Endothelial cell of umbilical vein (primary cell): ENCODE measurements around the gene WHRN. TPM values are rescaled to one million over a fixed set of nuclear protein-coding genes. Genes with fewer than 3 reads are reported as not detected.

Experiments
- BruUV-seq: library from RNA; stranded (reverse); fragments of 400-500 nt; replicated peaks from 2 replicates; lab custom pipeline; 2021; lab: Mats Ljungman, UMichigan
- CTCF ChIA-PET: fragments of 300-600, 350-600 bp; sonication (Branson Sonifier 250); formaldehyde crosslinking; loops from one replicate; lab custom pipeline; 2021; ENCODE audit warnings: antibody characterized with exemption, inconsistent platforms; lab: Charles Lee
- POLR2A ChIA-PET: fragments of 300-600, 350-600 bp; sonication (Branson Sonifier 250); formaldehyde crosslinking; loops from one replicate; lab custom pipeline; 2021; ENCODE audit warnings: antibody characterized with exemption, inconsistent platforms; lab: Charles Lee
- DNase-seq: peaks from one replicate; pipeline ENCODE4 v3.0.0-alpha.2; 2011; ENCODE audit warnings: low read depth, low spot score
- FAIRE-seq: peaks from 2 replicates; lab custom pipeline; 2011; peaks lifted over from hg19 to GRCh38; lab: Jason Lieb, UNC
- H2AFZ ChIP-seq: 2 replicates; pipeline ENCODE4 v1.6.0; 2012; ENCODE audit warnings: low read depth, low read length, control low read depth, inconsistent platforms
- H3K27ac ChIP-seq: 2 replicates; pipeline ENCODE4 v1.5.1; 2011; ENCODE audit warnings: low read depth, mild to moderate bottlenecking, control low read depth, low read length, moderate library complexity; ENCODE audit not compliant: insufficient read depth
- H3K27me3 ChIP-seq, 2 experiments: 2 replicates each; pipeline versions ENCODE4 v1.6.0 to v1.6.1; 2011; ENCODE audit warnings: low read length in 2 of 2, mixed read lengths in 1 of 2; ENCODE audit not compliant: control insufficient read depth in 2 of 2, insufficient read depth in 2 of 2
- H3K36me3 ChIP-seq, 2 experiments: 2 replicates in 1 of 2; 3 replicates in 1 of 2; pipeline ENCODE4 v1.5.1; 2011; ENCODE audit warnings: low read length in 2 of 2, mild to moderate bottlenecking in 1 of 2, moderate library complexity in 1 of 2; ENCODE audit not compliant: control insufficient read depth in 2 of 2, insufficient read depth in 2 of 2; ENCODE audit errors: extremely low read depth in 1 of 2
- H3K4me1 ChIP-seq: 3 replicates; pipeline ENCODE4 v1.5.1; 2011; ENCODE audit warnings: mild to moderate bottlenecking, low read length; ENCODE audit not compliant: control insufficient read depth, insufficient read depth; ENCODE audit errors: extremely low read depth
- H3K4me2 ChIP-seq: 2 replicates; pipeline ENCODE4 v1.6.1; 2011; ENCODE audit warnings: low read length, control low read depth, mixed read lengths; ENCODE audit not compliant: insufficient read depth
- H3K4me3 ChIP-seq, 3 experiments: fragments of 200-600 bp in 1 of 3; sonication (generic), shearing (Covaris generic) in 1 of 3; replicated peaks in 1 of 3; 2 replicates each; pipeline ENCODE4 v1.5.1; 2011 to 2016; ENCODE audit warnings: control low read depth in 3 of 3, low read length in 3 of 3, mild to moderate bottlenecking in 2 of 3, inconsistent platforms in 1 of 3, low read depth in 1 of 3, moderate library complexity in 1 of 3; ENCODE audit not compliant: insufficient read depth in 1 of 3
- H3K79me2 ChIP-seq: 2 replicates; pipeline ENCODE4 v1.6.0; 2012; ENCODE audit warnings: low read length, inconsistent platforms; ENCODE audit not compliant: control insufficient read depth, insufficient read depth
- H3K9ac ChIP-seq: replicated peaks from 2 replicates; pipeline ENCODE3; 2011; ENCODE audit warnings: low read length, control low read depth; ENCODE audit not compliant: insufficient read depth; ENCODE audit errors: extremely low read depth
- H3K9me1 ChIP-seq: replicated peaks from 3 replicates; pipeline ENCODE4 v1.6.0; 2011; ENCODE audit warnings: mild to moderate bottlenecking, low read length; ENCODE audit not compliant: control insufficient read depth, insufficient read depth; ENCODE audit errors: extremely low read depth
- H3K9me3 ChIP-seq: replicated peaks from 2 replicates; pipeline ENCODE4 v1.5.1; 2012; ENCODE audit warnings: low read length, inconsistent platforms; ENCODE audit not compliant: control insufficient read depth, insufficient read depth
- H4K20me1 ChIP-seq: replicated peaks from 2 replicates; pipeline ENCODE3; 2011; ENCODE audit warnings: mild to moderate bottlenecking, low read length; ENCODE audit not compliant: control insufficient read depth, insufficient read depth; ENCODE audit errors: extremely low read depth
- CTCF ChIP-seq, 2 donors: IDR thresholded peaks; 1 replicate in 1 of 2; 2 replicates in 1 of 2; pipeline ENCODE4 v1.5.1; 2011; ENCODE audit warnings: low read length in 2 of 2, mild to moderate bottlenecking in 2 of 2, moderate library complexity in 2 of 2, control low read depth in 1 of 2, inconsistent platforms in 1 of 2, low read depth in 1 of 2; ENCODE audit not compliant: insufficient read depth in 1 of 2; ENCODE audit errors: extremely low read depth in 1 of 2
- FOS ChIP-seq: IDR thresholded peaks from 2 replicates; pipeline ENCODE4 v1.6.1; 2011; ENCODE audit warnings: mild to moderate bottlenecking, low read length, moderate library complexity, borderline replicate concordance; ENCODE audit not compliant: insufficient read depth
- GATA2 ChIP-seq: IDR thresholded peaks from 2 replicates; pipeline ENCODE4 v1.7.0; 2011; ENCODE audit warnings: low read depth, mild to moderate bottlenecking, moderate library complexity, mixed read lengths, low read length; ENCODE audit not compliant: insufficient read length, insufficient read depth
- JUN ChIP-seq: IDR thresholded peaks from 2 replicates; pipeline ENCODE4 v1.6.1; 2011; ENCODE audit warnings: borderline replicate concordance, low read depth; ENCODE audit not compliant: insufficient read length, insufficient read depth
- POLR2AphosphoS5 ChIP-seq: IDR thresholded peaks from 2 replicates; pipeline ENCODE4 v1.6.1; 2012; ENCODE audit warnings: low read depth, mild to moderate bottlenecking, control low read depth, low read length, moderate library complexity; ENCODE audit not compliant: insufficient read depth
- dilution Hi-C: fragments of 300-500 bp; cut with MboI; formaldehyde crosslinking; loops from one replicate; pipeline ENCODE4 v1.15.0; 2019; ENCODE audit warnings: low sequenced_read_pairs; ENCODE audit not compliant: extremely low pct_ligation_motif_present
- intact Hi-C: fragments of 100-400 bp; cut with micrococcal nuclease; formaldehyde crosslinking; loops from one replicate; pipeline ENCODE4 v1.10.0; 2022
- polyA plus RNA-seq, 4 experiments: library from polyadenylated mRNA; depleted of rRNA in 3 of 4; stranded (reverse) in 3 of 4; unstranded in 1 of 4; fragments of >200 nt; gene quantifications; 2 replicates each; pipeline versions ENCODE4 v1.2.1 to v1.2.3, GENCODE V29; 2011 to 2012; ENCODE audit warnings: missing spikeins in 1 of 4
- total RNA-seq: library from RNA; stranded (reverse); gene quantifications from 2 replicates; pipeline ENCODE4 v1.2.3, GENCODE V29; 2021
- TF ChIP-seq, protein P1 (sequence below): IDR thresholded peaks from 2 replicates; pipeline ENCODE4 v1.6.1; 2011; ENCODE audit not compliant: insufficient read depth, insufficient read length

Gene WHRN
- total and polyA plus RNA-seq, 2 donors (not counting 3 experiments of a cell fraction or from before 2014, with no cell fraction given): 0.35 to 0.69 TPM

- Histone ChIP-seq H3K27me3 (no peaks in the 10 kb centered on the region), H2AFZ (no peak overlapping the region), H3K9me3 (no peaks in the 10 kb centered on the region), H3K79me2 (no peaks in the 10 kb centered on the region), H3K4me2 (no peak overlapping the region), H3K4me3 (no peak overlapping the region), H3K9me1 (no peaks in the 10 kb centered on the region), H3K9ac (no peak overlapping the region), H3K27ac (no peak overlapping the region), H3K4me1 (peaks cover 16% of the 10 kb centered on the region), H4K20me1 (no peaks in the 10 kb centered on the region), H3K36me3 (no peaks in the 10 kb centered on the region)
- POLR2A ChIA-PET: no interaction called here
- TF ChIP-seq FOS (no peak), CTCF (IDR thresholded peaks at IDR 0.05; ENCODE audit: extremely low read depth in 1 of 2, insufficient read depth in 1 of 2, low read depth in 1 of 2, low read length in 2 of 2) (no peak), JUN (no peak), POLR2AphosphoS5 (no peak), GATA2 (no peak)
- TF ChIP-seq, protein P1, sequence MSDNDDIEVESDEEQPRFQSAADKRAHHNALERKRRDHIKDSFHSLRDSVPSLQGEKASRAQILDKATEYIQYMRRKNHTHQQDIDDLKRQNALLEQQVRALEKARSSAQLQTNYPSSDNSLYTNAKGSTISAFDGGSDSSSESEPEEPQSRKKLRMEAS: no peak
- FAIRE-seq (no peak), DNase-seq (no peak)
- CTCF ChIA-PET: interaction anchor here (0.5 to 1.7 kb wide), 2 partner anchors 37 to 572 kb away, joined by 4 to 8 read pairs; no protein-coding TSS in a partner anchor
- dilution Hi-C loops: no loop called here
- intact Hi-C loops: no loop called here
- BruUV-seq: no TSS peak
These were observed 63.3 kb downstream of the WHRN start for GRCh38 chr9:114442022-114442421.
